ENCODE results near the gene PPL.

DNA sequence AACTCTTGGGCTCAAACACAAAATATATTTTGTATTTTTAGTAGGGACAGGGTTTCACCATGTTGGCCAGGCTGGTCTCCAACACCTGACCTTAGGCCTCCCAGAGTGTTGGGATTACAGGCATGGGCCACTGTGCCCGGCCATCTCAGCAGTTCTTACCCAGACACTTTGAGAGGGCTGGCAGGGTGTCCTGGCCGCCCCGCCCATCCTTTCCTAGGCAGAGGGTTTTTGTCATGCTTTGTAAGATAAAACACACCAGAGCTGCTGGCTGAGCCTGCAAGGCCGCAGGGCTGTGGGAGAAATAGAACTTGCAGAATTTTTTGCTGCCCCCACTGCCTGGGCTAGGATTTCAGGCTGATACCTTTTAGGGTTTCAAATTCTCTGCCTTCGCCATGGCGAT is 8.7 kb downstream of the PPL start:
- TF ChIP-seq CTCF (IDR thresholded peaks at IDR 0.05; ENCODE audit: low read length) (no peak), EZH2 (IDR thresholded peaks at IDR 0.05; ENCODE audit: borderline replicate concordance, low read length) (no peak)

Data from OCI-LY1 (cell line).